HG03460 (cell line): Measurements from ENCODE around the gene MEIS1.

Source experiments
- ATAC-seq: cut with Tn5 transposase; IDR thresholded peaks from one replicate; pipeline ENCODE4 v1.9.1; 2021; ENCODE audit not compliant: unreplicated experiment

The MEIS1 gene

GRCh38 chr2:66579186-66580126, 144.5 kb downstream of the MEIS1 start:
- no peak for ATAC-seq

- no peak for ATAC-seq
Observed at GRCh38 chr2:66580166-66581049, 145.5 kb downstream of the MEIS1 start.

- ATAC-seq, result no peak
Observed at GRCh38 chr2:66581339-66582103, 146.6 kb downstream of the MEIS1 start.

DNA sequence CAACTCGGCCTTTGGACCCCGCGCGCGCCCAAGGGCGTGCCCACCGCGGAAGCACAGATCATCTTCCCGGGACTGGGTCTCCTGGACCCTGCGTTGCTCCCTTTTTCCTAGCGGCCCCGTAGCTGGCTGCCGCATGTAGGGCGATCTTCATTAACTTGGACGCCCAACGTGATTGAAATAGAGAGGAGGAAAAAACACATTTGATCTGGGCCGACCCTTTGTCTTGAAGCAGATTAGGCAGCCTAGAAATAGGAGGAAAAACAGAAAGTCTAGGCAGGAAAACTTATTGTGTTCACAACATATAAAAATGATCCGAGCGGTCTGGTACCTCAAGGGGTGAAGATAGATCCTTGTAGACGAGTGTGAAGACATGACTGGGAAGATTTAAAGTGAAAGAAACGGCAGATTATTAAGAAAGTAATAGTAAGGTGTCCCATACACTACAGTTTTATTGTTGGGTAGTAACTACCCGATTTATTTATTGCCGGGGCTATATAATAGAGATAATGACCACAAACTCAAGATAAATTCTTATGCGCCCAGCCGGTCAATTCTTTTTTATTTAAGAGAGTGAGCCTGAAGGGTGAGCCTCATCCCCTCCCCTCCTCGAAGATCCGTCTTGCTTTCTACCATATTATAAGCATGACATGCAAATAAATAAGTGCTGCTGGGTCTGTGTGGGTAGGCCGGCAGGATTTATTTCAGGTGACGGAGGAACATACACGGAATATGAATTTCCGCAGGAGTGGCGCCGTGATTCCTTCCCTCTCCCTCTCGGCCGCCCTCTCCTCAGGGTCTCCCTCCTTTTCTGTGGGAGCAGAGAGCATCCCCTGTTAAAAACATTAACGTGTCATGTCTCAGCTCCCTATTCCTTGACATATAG, 147.4 kb downstream of the MEIS1 start:
- ATAC-seq, result no peak

DNA sequence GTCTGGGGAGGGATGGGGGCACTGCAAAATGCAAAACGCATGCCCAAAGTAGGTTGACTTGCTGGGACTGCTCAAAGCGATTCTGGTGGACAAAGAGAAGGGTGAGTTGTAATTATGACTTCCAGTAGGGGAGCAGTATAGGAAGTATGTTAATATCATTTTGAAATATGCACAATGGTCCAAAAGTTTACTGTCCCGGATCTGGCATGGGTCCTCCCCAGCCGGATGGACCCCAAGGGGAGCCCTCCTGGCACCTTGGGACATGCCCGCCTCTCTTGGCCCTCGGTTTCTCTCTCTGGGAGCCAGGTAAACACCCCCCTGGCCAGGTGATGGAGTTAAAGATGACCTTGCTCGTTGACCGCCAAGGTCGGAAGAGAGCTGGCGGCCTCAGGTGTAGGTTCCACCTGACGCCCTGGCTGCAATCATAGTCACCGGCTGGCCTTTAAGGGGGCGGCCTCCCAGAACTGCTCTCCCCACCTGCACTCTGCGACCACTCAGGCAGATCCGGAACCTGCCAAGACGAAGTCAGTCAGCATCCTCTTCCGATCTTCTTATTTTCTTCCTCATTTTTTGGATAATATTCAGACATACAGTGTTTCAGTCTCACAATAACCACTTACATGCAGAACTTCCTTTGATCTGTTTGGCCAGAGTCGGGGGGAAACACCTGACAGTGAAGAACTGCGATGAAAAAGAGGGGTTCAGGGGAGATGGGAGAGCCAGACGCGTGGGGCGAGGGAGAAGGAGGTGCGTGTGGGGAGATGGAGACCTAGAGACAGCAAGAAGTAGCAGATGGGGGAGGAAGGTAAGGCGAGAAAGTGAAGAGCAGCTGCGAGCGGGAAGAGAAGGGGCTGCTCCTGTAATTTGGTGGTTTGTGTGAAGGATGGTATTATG, 148.3 kb downstream of the MEIS1 start:
- ATAC-seq, result no peak

GRCh38 chr2:66583881-66584280, 149.0 kb downstream of the MEIS1 start:
- ATAC-seq, result no peak

GRCh38 chr2:66585587-66585986, 150.7 kb downstream of the MEIS1 start:
- ATAC-seq, result no peak

GRCh38 chr2:66587216-66587615, 152.3 kb downstream of the MEIS1 start:
- ATAC-seq, result no peak

DNA sequence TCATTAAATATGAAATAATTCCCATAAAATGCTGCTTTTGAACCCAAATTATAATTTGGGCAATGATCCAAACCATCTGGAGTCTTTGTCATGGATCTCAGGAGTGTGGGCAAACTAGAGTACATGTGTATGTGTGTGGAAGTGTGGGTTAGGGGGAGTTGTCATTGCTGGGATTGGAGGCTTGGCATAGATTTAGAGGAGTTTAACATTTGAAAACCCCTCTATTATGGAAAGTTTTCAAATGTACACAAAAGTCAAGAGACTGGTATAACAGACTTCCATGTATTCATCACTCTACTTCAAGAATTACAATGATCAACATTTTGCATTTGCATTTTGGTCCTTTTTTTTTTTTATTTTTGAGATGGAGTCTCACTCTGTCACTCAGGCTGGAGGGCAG, 159.1 kb downstream of the MEIS1 start:
- no peak for ATAC-seq

DNA sequence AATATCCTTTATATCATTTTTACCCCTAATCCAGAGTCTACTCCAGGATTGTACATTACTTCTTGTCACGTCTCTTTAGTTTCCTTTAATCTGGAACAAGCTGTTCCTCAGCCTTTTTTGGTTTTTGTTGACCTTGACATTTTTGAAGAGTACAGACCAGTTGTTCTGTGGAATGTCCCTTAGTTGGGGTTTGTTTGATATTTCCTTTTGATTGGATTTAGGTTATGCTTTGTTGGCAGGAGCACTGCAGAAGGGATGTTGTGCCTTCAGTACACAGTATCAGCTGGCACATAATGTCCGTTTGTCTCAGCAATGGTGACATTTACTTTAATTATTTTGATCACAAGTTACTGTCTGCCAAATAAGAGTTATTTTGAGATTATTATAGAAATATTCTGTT, 160.6 kb downstream of the MEIS1 start:
- ATAC-seq, result no peak

DNA sequence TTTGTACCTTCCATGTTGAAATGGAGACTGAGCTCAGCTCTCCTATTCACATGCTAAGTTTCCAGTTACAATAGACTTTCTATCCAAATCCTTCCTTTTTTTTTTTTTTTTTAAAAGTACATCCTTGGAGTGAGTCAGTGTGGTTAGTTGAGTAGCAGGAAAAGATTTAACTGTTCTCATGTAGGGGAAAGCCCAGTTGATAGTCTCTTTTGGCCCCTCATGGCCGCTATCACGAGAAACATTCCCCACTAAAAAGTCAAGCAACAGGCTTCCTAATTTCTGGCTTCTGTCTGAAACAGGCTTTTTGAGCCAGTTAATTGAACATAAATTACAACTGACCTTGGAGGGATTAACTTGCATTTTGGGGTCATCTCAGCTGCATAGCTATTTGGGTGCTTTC, 161.3 kb downstream of the MEIS1 start:
- no peak for ATAC-seq

GRCh38 chr2:66601624-66602023, 166.7 kb downstream of the MEIS1 start:
- no peak for ATAC-seq

- ATAC-seq, result no peak
Observed at GRCh38 chr2:66602341-66602740, 167.4 kb downstream of the MEIS1 start.

GRCh38 chr2:66604326-66604725, 169.4 kb downstream of the MEIS1 start:
- ATAC-seq, result no peak

- no peak for ATAC-seq
Observed at GRCh38 chr2:66604976-66605375, 170.1 kb downstream of the MEIS1 start.

- ATAC-seq, result no peak
Observed at GRCh38 chr2:66607152-66607551, 172.2 kb downstream of the MEIS1 start.
